Fibroblast of peridontal ligament (primary cell): ENCODE results near the gene EAPP.
"Not testable (repeated sequence)": the region's sequence is repeated elsewhere in the genome, so short reads cannot be mapped to it uniquely, and the experiment has no call there.

ENCODE experiments used
- DNase-seq: peaks from one replicate; pipeline ENCODE4 v3.0.0-alpha.2; 2010; ENCODE audit errors: extremely low read depth

EAPP gene

DNA sequence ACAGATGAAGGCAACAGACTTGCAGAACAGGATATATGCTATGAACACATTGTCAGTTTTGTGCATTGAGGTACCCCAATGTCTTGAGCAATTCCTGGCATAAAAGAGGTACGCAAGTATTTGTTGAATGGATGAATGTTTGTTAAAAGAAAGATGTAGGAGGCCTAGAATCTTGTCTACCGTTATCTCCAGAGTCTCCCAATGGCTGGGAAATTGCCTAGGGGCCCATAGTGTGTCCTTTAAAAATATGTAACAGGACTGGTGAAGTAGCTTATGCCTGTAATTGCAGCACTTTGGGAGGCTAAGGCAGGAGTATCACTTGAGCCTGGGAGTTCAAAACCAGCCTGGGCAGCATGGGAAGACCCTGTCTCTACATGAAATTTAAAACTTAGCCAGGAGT lies 57.0 kb downstream of the EAPP start:
- no peak for DNase-seq

DNA sequence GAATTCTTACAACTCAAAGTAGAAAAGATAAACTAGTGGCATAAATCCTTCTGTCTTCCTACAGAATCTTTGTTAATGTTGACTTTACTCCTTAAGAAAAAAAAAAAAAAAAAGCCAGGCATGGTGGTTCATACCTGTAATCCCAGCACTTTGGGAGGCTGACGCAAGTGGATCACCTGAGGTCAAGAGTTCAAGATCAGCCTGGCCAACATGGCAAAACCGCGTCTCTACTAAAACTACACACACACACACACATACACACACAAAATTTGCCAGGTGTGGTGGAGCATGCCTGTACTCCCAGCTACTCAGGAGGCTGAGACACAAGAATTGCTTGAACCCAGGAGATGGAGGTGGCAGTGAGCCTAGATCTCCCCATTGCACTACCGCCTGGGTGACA lies 59.8 kb downstream of the EAPP start:
- no peak for DNase-seq

DNA sequence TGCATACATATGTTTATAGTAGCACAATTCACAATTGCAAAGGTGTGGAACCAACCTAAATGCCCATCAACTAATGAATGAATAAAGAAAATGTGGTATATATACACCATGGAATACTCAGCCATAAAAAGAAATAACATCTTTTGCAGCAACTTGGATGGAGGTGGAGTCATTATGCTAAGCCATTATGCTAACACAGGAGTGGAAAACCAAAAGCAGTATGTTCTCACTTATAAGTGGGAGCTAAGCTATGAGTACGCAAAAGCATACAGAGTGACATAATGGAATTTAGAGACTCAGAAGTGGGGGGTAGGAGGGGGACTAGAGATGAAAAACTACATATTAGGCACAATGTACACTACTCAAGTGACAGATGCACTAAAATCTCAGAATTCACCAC lies 61.2 kb downstream of the EAPP start:
- DNase-seq = no peak

DNA sequence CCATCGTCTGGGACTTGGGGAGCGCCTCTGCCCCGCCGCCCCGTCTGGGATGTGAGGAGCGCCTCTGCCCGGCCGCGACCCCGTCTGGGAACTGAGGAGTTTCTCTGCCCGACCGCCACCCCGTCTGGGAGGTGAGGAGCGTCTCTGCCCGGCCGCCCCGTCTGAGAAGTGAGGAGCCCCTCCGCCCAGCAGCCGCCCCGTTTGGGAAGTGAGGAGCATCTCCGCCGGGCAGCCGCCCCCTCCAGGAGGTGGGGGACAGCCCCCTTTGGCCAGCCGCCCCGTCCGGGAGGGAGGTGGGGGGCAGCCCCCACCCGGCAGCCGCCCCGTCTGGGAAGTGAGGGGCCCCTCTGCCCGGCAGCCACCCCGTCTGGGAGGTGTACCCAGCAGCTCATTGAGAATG lies 63.5 kb downstream of the EAPP start:
- not testable (repeated sequence) for DNase-seq

DNA sequence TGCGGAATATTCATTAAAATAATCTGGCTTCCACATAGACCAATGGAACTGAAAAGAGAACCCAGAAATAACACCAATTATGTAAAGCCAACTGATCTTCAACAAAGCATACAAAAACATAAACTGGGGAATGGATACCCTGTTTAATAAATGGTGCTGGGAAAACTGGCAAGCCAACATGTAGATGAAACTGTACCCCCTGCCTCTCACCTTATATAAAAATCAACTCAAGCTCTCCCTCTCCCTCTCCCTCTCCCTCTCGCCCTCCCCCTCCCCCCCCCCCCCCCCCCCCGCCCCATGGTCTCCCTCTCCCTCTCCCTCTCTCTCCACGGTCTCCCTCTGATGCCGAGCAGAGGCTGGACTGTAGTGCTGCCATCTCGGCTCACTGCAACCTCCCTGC lies 64.3 kb downstream of the EAPP start:
- DNase-seq = no peak

DNA sequence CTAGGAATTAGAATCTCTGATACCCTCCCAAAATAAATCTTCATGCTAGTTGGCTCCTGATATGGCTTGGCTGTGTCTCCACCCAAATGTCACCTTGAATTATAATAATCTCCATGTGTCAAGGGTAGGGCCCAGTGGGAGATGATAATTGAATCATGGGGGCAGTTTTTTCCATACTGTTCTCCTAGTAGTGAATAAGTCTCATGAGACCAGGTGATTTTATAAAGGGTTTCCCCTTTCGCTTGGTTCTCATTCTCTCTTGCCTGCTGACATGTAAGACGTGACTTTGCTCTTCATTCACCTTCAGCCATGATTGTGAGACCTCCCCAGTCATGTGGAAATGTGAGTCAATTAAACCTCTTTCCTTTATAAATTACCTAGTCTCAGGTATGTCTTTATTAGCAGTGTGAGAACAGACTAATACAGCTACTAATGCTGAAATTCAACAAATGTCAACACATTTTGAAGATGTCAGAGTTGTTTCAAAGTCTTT lies 65.3 kb downstream of the EAPP start:
- no peak for DNase-seq

DNA sequence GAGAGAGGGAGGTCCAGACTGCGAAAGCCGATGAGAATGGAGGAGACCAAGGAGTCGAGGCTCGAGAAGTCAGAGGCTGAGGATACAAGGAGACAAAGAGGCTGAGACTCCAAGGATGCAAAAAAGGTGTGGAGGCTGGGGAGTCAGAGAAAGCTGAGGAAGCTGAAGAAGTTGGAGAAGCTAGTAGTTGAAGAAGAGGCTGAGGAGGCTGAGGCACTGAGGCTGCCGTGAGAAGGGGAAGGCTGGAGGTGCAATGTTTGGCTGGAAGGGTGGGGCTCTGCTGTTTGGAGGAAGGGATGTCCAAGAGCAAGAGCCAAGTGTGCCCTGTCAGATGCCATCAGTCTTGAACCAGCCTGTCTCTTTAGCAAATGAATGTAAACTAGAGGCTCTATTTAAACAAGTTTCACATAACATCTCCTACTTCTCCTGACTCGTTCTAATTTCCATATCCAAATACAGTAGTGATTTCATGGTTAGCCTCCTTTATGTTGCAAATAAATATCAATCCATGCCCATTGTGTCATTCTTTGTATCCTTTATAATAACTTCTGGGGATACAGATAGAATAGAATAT lies 66.7 kb downstream of the EAPP start:
- DNase-seq = no peak

DNA sequence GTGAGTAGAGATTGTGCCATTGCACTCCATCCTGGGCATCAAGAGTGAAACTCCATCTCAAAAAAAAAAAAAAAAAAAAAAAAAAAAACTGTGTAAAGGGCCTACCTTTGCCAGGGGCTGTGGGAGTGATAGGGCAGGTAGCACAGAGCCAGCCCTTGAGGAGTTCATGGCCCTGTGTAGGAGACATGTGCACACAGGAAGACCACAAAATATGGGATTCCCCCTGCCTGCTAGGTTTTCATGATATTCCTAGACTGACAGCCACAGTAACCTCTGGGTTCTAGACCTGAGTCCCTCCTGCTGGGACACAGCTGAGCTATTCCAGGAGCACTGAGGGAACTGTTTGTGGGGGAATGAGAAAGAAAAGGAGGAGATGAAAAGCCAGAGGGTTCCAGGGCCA lies 69.2 kb downstream of the EAPP start:
- DNase-seq = no peak

DNA sequence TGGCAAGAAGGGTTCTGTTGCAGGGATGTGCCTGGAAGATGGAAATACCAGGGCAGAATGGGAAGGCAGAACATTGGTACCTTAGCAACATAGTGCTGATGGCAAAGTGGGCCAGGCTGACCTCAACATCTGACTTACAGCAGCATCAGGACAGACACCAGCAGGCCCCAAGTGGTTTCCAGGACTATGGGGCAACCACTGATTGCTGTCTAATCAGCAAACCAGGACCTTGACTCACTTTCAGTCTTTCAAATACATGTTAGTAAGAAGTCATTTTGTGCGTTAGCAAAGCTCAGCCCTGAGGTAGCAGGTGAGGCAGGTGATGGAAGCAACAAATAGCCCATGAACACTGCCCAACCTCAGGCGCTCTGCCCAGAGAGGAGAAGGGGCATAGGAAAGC lies 72.8 kb downstream of the EAPP start:
- DNase-seq = no peak
